ENCODE measurements around the gene MAP3K7.

The MAP3K7 gene

GRCh38 chr6:90523779-90524310 lies 63.0 kb downstream of the MAP3K7 start:
- no peak for DNase-seq

DNA sequence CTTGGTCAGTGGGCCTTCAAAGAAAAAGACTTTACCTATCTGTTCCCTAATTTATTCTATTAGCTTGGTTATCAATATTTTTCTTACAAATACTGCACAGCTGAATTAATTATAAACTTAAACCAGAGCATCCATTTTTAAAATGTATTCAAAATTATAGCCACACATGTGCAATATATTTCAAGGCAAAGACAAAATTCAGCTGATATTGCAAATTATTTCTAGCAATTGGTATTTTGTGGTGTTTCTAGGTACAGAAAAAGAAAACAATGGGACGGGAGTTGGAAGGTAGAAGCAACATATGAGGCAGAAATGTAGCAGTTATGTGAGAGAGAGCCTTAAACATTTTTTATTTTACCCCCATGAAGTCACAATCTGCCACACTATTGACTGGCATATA lies 64.9 kb downstream of the MAP3K7 start:
- no peak for DNase-seq

DNA sequence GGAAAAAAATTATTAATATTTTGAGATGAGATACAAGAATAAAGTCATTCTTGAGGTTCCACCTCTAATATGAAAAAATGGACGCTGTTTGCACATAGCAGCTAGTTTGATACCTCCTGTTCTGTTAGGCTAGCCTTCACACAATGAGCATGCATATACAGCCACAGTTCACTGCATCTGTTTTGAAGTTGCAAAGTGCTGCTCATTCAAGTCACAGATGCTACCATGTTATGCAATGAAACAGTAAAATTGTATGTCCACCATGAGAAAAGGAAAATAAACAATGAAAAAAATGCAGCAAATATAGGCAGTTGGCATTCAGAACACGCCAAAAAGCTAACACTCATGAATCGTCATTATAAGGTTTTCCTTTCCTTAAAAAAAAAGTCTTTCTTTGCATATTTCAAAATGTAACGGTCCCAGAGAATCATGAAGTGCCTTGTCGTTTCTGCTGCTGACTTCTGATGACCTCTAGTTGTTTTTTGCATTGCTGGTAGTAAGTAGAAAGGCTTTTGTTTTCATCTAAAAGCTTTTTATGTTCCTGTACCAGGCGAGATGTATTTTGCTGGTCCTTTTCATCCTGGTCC lies 70.7 kb downstream of the MAP3K7 start:
- no peak for DNase-seq

DNA sequence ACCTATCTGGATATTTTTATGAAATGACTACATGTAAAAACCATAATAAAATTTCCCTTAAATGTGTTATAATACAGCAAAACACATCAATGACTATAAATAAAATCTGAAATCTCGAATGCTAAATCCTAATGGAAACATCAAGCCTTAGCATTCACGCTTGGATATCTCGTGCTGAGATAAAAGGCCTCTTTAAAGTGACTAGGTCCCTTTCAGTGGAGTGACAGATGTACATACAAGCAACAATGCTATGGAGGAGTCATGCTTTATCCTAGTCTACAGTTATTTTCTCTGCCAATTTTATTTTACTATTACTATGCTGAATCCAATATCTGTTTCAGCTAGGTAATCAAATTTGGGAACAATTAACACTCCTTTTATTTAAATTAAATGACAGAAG lies 72.4 kb downstream of the MAP3K7 start:
- no peak for DNase-seq

DNA sequence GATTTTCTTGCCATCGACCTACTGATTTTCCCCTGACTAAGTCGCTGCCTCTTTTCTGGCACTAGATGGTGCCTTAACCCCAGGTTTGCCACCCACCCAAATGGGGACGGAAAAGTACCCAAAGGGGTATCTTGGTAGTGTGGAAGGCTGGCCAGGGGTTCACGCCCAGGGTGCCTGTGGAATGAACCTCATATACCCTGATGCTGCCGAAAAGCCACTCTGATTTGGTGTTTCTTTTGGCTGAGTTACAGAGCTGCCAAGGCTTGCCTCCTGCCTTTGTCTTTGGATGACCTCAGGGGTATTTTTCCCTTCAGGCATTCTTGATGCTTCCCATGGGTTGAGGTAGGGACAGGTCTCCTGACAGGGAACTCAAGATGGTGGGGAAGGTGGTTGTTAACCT lies 78.1 kb downstream of the MAP3K7 start:
- no peak for DNase-seq

- DNase-seq, result peak in 1 of 5 donors; percentile 20
These were observed 83.9 kb downstream of the MAP3K7 start for GRCh38 chr6:90502866-90503407.

GRCh38 chr6:90502381-90502780 lies 84.5 kb downstream of the MAP3K7 start:
- no peak for DNase-seq

- DNase-seq, result no peak
These were observed 86.4 kb downstream of the MAP3K7 start for GRCh38 chr6:90500458-90500857.

DNA sequence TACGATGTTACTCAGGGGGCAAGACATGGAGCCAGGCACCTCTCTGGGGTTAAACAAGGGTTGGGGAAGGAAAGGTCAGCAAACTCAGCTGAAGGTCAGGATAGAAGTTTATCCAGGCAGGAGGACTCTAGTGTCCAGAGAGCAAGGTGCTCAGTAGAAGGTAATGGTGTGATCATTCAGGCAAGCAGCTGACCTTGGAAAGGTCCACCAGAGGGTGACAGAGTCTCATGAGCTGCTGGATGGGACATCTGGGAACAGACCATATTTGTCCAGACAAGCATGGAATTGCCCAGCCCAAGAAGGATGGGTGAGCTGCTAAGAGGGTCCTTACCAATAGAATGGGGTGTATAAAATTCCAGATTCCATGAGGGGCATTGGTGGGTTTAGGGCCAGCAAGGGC lies 89.5 kb downstream of the MAP3K7 start:
- DNase-seq, result no peak

- no peak for DNase-seq
These were observed 90.4 kb downstream of the MAP3K7 start for GRCh38 chr6:90496258-90497016.

DNA sequence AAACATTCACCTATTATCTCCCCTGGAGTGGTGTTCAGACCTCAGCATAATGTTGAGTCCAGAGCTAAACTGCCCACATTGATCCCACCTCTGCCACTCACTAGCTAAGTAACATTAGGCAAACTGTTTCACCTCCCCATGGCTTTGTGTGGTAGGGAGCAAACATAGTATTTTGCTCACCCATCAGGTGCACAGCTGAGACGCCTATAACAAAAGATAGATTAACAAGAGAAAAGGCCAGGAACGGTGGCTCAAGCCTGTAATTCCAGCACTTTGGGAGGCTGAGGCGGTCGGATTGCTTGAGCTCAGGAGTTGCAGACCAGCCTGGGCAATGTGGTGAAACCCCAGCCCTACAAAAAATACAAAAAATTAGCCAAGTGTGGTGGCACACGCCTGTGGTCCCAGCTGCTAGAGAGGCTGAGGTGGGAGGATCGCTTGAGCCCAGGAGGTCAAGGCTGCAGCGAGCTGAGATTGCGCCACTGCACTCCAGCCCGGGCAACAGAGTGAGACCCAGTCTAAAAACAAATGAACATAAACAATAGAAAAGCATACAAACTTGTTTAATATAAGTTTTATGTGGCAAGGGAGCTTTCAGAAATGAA lies 91.6 kb downstream of the MAP3K7 start:
- no peak for DNase-seq

DNA sequence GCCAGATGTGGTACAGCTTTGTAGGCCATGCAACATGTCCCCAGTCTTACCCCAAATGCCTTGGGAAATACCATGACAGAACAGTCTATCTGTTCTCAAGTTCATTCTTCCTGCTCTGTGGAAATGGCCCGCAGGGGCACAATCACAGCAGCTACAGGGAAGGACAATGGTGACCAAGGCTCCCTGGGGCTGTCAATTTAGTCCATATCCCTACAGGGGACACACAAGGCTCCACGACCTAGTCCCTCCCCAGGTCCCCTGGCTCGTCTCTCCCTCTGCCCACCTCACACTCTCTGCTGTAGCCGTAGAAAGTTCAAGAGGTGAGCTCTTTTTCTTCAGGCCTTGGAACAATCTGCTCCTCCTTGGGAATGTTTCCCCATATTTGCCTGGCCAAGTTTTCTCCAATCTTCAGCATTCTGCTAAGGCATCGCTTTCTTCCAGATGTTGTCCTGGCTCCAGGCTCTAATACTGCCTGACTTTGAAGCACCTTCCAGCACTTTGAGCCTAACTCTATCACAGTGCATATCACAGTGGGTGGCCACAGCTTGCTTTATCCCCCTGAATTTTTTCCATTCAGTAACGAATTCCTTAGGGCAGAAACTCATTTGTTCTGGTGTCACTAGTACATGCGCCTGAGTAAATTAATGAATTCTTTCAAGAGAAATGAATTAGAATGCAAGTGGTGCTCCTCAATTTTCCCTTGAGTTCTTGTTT lies 92.6 kb downstream of the MAP3K7 start:
- DNase-seq, result no peak

DNA sequence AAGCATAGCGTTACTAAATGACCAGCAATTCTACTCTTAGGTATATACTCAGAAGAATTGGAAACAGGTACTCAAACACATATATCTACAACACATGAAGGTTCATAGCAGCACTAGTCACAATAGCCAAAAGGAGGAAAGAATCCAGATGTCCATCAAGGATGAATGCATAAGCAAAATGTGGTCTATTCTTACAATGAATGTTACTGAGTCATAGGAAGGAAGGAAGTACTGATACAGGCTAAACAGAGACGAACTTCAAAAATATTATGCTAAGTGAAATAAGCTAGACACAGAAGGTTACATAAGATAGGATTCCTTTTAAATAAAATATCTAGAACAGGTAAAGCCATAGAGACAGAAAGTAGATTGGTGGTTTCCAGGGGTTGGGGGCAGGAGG lies 93.5 kb downstream of the MAP3K7 start:
- DNase-seq, result no peak

DNA sequence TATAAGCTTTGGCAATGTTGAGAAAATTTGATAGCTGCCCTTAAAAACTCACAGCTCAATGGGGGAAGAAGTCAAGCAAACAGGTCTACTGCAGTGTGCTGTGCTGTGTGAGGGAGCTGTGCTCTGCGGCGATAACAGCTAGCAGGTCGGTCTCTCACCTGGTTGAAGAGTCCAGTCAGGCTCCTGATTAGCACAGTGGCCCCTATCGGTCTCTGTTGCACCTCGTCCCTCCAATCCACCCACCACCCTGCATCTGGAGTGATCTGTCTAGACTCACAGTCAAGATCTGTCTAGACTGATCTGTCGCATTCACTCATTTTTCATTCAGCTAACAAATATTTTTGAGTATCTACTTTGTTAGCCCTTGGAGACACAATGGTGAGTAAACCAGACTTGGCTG lies 94.1 kb downstream of the MAP3K7 start:
- DNase-seq, result no peak

DNA sequence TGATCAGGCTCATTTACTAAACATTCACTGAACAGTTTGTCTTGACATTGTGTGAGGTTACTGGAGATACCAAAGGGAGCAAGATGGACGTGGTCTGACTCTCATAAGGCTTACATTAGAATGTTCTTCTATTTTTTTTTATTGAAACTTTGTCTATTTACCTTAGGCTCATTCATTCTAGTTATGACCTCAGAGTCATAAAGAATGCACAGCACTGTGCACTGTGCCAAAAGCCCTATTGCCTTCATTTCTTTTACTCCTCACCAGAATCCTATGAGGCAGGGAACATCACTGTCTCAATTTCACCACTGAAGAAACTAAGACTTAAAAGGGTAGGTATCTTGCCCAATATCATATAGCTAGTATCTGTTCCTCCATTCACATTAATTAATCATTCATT lies 94.5 kb downstream of the MAP3K7 start:
- DNase-seq, result no peak

DNA sequence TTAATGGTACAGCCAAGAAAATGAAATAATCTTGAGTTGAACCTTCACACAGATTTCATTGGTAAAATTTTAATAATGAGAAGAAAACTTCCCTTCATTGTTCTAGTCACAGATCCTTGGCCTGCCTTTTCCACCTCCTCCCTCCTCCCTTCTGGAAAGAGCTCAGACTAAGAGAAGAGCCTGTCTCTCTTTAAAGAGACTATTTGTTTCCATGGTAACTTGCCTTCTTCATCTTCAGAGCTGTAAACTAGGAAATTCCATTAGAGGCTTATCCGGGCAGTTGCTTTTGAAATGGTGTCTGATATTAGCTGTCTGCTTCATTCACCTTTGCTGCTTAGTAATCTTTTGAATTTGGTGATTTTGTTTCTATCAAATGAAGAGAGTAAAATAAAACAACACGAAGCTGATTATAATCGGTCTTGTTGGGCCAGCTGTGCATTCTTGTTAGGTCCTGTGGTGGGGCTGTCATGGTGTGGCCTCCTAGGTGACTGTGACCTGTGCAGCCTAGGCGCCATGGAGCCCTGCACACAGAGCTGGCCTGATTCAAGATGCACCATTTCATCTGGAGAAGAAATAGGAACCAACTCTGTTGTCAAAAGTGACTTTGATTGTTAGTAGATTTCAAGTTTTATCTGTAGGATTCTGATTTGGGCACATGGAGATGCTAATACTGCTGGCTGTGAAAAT lies 96.7 kb downstream of the MAP3K7 start:
- no peak for DNase-seq

DNA sequence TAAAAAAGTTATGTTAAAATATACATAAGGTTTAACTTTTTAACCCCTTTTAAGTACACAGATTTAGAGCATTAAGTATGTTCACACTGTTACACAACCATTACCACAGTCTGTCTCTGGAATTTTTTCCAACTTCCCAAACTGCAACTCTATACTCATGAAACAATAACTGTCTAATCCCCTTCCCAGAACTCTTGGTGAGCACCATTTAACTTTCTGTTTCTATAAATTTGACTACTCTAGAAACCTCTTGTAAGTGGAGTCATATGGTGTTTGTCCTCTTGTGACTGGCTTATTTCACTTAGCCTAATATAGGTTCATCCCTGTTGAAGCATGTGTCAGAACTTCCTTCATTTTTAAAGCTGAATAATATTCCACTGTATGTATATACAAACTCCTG lies 98.1 kb downstream of the MAP3K7 start:
- no peak for DNase-seq

- no peak for DNase-seq
These were observed 101.1 kb downstream of the MAP3K7 start for GRCh38 chr6:90485635-90486277.

GRCh38 chr6:90484903-90485302 lies 102.0 kb downstream of the MAP3K7 start:
- no peak for DNase-seq

DNA sequence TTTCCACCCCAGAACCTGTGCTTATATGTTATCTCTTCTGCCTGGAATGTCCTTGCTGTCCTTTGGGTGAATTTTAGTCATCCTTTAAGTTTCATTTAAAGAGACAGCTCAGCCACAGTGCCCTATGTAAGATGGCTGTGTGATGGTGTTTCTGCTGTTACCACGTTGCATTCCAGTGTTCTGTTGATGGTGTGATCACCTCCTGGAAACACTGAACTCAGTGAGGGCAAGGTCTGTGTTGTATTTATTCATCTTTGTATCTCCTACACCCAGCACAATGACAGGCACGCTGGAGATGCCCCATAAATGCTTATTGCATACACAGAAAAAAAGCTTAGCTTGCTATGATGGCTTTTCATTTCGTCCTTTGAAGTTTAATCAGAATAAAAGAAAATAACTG lies 102.5 kb downstream of the MAP3K7 start:
- DNase-seq, result no peak

GRCh38 chr6:90483956-90484355 lies 102.9 kb downstream of the MAP3K7 start:
- DNase-seq, result no peak
